Endothelial cell (in vitro differentiated cells): ENCODE measurements around the gene PEPD. TPM values are rescaled to one million over a fixed set of nuclear protein-coding genes. Genes with fewer than 3 reads are reported as not detected.

Experiments
- DNase-seq: peaks from one replicate; pipeline ENCODE4 v3.0.0; 2021; ENCODE audit warnings: low spot score
- H3K27ac Mint-ChIP-seq: one replicate; pipeline ENCODE4 v1.8.0; 2021; ENCODE audit warnings: mixed read lengths, inconsistent platforms; ENCODE audit not compliant: unreplicated experiment
- H3K27me3 Mint-ChIP-seq: one replicate; pipeline ENCODE4 v1.8.0; 2021; ENCODE audit warnings: mild to moderate bottlenecking, moderate library complexity, mixed read lengths, inconsistent platforms; ENCODE audit not compliant: unreplicated experiment
- H3K36me3 Mint-ChIP-seq: one replicate; pipeline ENCODE4 v1.8.0; 2021; ENCODE audit warnings: mild to moderate bottlenecking, low read depth, mixed read lengths, inconsistent platforms; ENCODE audit not compliant: unreplicated experiment
- H3K4me1 Mint-ChIP-seq: one replicate; pipeline ENCODE4 v1.8.0; 2021; ENCODE audit warnings: mild to moderate bottlenecking, mixed read lengths, inconsistent platforms; ENCODE audit not compliant: unreplicated experiment
- H3K4me3 Mint-ChIP-seq: one replicate; pipeline ENCODE4 v1.8.0; 2021; ENCODE audit warnings: mild to moderate bottlenecking, mixed read lengths, inconsistent platforms; ENCODE audit not compliant: unreplicated experiment
- H3K9me3 Mint-ChIP-seq: one replicate; pipeline ENCODE4 v1.8.0; 2021; ENCODE audit warnings: mixed read lengths, inconsistent platforms; ENCODE audit not compliant: unreplicated experiment
- CTCF ChIP-seq: fragments of 200-600 bp; sonication (generic); IDR thresholded peaks from one replicate; pipeline ENCODE4 v1.5.0; 2021; ENCODE audit warnings: antibody characterized with exemption; ENCODE audit not compliant: unreplicated experiment
- total RNA-seq: library from RNA; stranded (reverse); fragmentation: NEBNext Ultra II Directional; extraction: Animal tissue kit (Norgen Biotek cat#: 25700); gene quantifications from one replicate; pipeline ENCODE4 v1.2.1, GENCODE V29; 2021; ENCODE audit not compliant: unreplicated experiment

PEPD gene
- total RNA-seq, 1 donor from 2014 or later: 40.5 TPM

GRCh38 chr19:33487901-33488800 lies 33.4 kb downstream of the PEPD start:
- Mint-ChIP-seq H3K9me3 (no peaks in the 10 kb centered on the region), H3K27ac (no peak overlapping the region), H3K4me1 (peaks cover 7% of the 10 kb centered on the region), H3K27me3 (peaks cover 3% of the 10 kb centered on the region), H3K4me3 (no peak overlapping the region), H3K36me3 (peaks cover under 1% of the 10 kb centered on the region)
- no peak for TF ChIP-seq CTCF
- no peak for DNase-seq

GRCh38 chr19:33486936-33487811 lies 34.4 kb downstream of the PEPD start:
- H3K27me3 Mint-ChIP-seq: peaks cover 3% of the 10 kb centered on the region
- H3K36me3 Mint-ChIP-seq: peaks cover 9% of the 10 kb centered on the region
- H3K9me3 Mint-ChIP-seq: no peaks in the 10 kb centered on the region
- H3K4me3 Mint-ChIP-seq: no peak overlapping the region
- no peak for TF ChIP-seq CTCF
- peak overlapping the region; percentile 58 for H3K27ac Mint-ChIP-seq
- H3K4me1 Mint-ChIP-seq: peaks cover 7% of the 10 kb centered on the region
- DNase-seq: no peak

GRCh38 chr19:33486407-33486806 lies 35.2 kb downstream of the PEPD start:
- no peak overlapping the region for H3K4me3 Mint-ChIP-seq
- H3K4me1 Mint-ChIP-seq: peaks cover 7% of the 10 kb centered on the region
- no peaks in the 10 kb centered on the region for H3K9me3 Mint-ChIP-seq
- peaks cover 3% of the 10 kb centered on the region for H3K27me3 Mint-ChIP-seq
- peaks cover 9% of the 10 kb centered on the region for H3K36me3 Mint-ChIP-seq
- DNase-seq: no peak
- H3K27ac Mint-ChIP-seq: peak overlapping the region; percentile 58
- TF ChIP-seq CTCF: no peak

GRCh38 chr19:33484226-33484774 lies 37.3 kb downstream of the PEPD start:
- Mint-ChIP-seq H3K4me1 (peaks cover 7% of the 10 kb centered on the region), H3K27ac (no peak overlapping the region), H3K9me3 (no peaks in the 10 kb centered on the region), H3K27me3 (peaks cover 3% of the 10 kb centered on the region), H3K36me3 (peaks cover 12% of the 10 kb centered on the region), H3K4me3 (no peak overlapping the region)
- no peak for TF ChIP-seq CTCF
- DNase-seq: no peak
